Fibroblast of lung (primary cell): ENCODE data around the gene FAM53B. TPM values are rescaled to one million over a fixed set of nuclear protein-coding genes. Genes with fewer than 3 reads are reported as not detected.

Experiments
- DNase-seq, 2 donors: peaks; one replicate each; pipeline versions ENCODE4 v3.0.0 to v3.0.0-alpha.2; 2010; ENCODE audit warnings: low read depth in 2 of 2
- H2AFZ ChIP-seq: 2 replicates; pipeline ENCODE4 v1.5.1; 2012; ENCODE audit warnings: low read length, control low read depth, inconsistent platforms
- H3K27ac ChIP-seq: 2 replicates; pipeline ENCODE4 v1.5.1; 2011; ENCODE audit warnings: low read length, control low read depth; ENCODE audit not compliant: insufficient read depth
- H3K27me3 ChIP-seq: 2 replicates; pipeline ENCODE4 v1.5.1; 2011; ENCODE audit warnings: mild to moderate bottlenecking, low read length; ENCODE audit not compliant: control insufficient read depth, insufficient read depth
- H3K36me3 ChIP-seq: 2 replicates; pipeline ENCODE4 v1.5.1; 2011; ENCODE audit warnings: low read length; ENCODE audit not compliant: control insufficient read depth, insufficient read depth
- H3K4me1 ChIP-seq: 2 replicates; pipeline ENCODE4 v1.5.1; 2011; ENCODE audit warnings: low read length; ENCODE audit not compliant: control insufficient read depth, insufficient read depth; ENCODE audit errors: extremely low read depth
- H3K4me2 ChIP-seq: 2 replicates; pipeline ENCODE4 v1.5.1; 2011; ENCODE audit warnings: low read length, control low read depth; ENCODE audit not compliant: insufficient read depth; ENCODE audit errors: extremely low read depth
- H3K4me3 ChIP-seq, 4 experiments: fragments of 200-600 bp in 1 of 4; sonication (generic) in 1 of 4; replicated peaks in 1 of 4; 2 replicates each; pipeline ENCODE4 v1.5.1; 2011 to 2016; ENCODE audit warnings: low read length in 4 of 4, low read depth in 3 of 4, mild to moderate bottlenecking in 3 of 4, control low read depth in 2 of 4, inconsistent platforms in 1 of 4, mixed read lengths in 1 of 4; ENCODE audit not compliant: insufficient read depth in 1 of 4; ENCODE audit errors: control extremely low read depth in 1 of 4
- H3K79me2 ChIP-seq: 2 replicates; pipeline ENCODE4 v1.5.1; 2012; ENCODE audit warnings: mild to moderate bottlenecking, low read length, inconsistent platforms; ENCODE audit not compliant: control insufficient read depth, insufficient read depth
- H3K9ac ChIP-seq: 2 replicates; pipeline ENCODE4 v1.5.1; 2011; ENCODE audit warnings: mild to moderate bottlenecking, low read length, control low read depth; ENCODE audit not compliant: insufficient read depth
- H3K9me3 ChIP-seq: 2 replicates; pipeline ENCODE4 v1.5.1; 2012; ENCODE audit warnings: low read depth, low read length; ENCODE audit not compliant: control insufficient read depth, insufficient read depth
- H4K20me1 ChIP-seq: 2 replicates; pipeline ENCODE4 v1.5.1; 2011; ENCODE audit warnings: low read length; ENCODE audit not compliant: control insufficient read depth, insufficient read depth; ENCODE audit errors: extremely low read depth
- CTCF ChIP-seq, 2 donors: IDR thresholded peaks in 1 of 2; conservative IDR thresholded peaks in 1 of 2; 1 replicate in 1 of 2; 2 replicates in 1 of 2; pipeline ENCODE4 v1.5.1; 2011 to 2012; ENCODE audit warnings: low read length in 2 of 2, control low read depth in 1 of 2, inconsistent platforms in 1 of 2, low read depth in 1 of 2, mild to moderate bottlenecking in 1 of 2
- EZH2 ChIP-seq: IDR thresholded peaks from 2 replicates; pipeline ENCODE4 v1.5.1; 2012; ENCODE audit warnings: low read length, control low read depth, mild to moderate bottlenecking; ENCODE audit errors: missing control alignments
- polyA plus RNA-seq, 2 donors: library from polyadenylated mRNA; depleted of rRNA in 1 of 2; stranded (reverse) in 1 of 2; unstranded in 1 of 2; fragments of >200 nt; gene quantifications; 2 replicates each; pipeline ENCODE4 v1.2.1, GENCODE V29; 2011 to 2012; ENCODE audit warnings: missing spikeins in 1 of 2
- total RNA-seq: library from RNA; depleted of rRNA; stranded (reverse); fragments of >200 nt; gene quantifications from 2 replicates; pipeline ENCODE4 v1.2.1, GENCODE V29; 2014

FAM53B gene
- total and polyA plus RNA-seq, 2 donors (not counting 1 experiment from before 2014, with no cell fraction given) = 2.2 to 11.7 TPM

DNA sequence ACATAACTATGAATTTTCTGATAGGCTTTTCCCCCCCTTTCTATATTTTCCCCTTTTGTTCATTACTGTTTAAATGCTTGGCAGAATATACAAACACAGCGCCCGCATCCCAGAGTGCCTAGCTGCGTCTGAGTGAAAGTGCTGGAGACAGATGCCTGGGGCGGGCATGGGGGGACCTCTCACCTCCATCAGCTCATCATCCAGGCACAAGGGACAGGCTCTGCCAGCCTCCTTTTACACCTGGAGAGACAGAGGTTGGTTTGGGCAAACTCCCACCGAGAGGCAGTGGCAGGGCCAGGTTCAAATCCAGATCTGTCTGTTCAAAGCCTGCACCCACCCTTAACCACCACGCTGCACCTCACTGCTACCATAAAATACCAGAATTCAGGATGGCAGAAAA, 104.5 kb downstream of the FAM53B start:
- Histone ChIP-seq H4K20me1 (no peaks in the 10 kb centered on the region), H3K27ac (no peak overlapping the region), H3K9me3 (no peaks in the 10 kb centered on the region), H3K36me3 (no peaks in the 10 kb centered on the region), H3K27me3 (no peaks in the 10 kb centered on the region), H2AFZ (no peak overlapping the region), H3K79me2 (no peaks in the 10 kb centered on the region), H3K4me3 (no peak overlapping the region), H3K9ac (no peak overlapping the region), H3K4me1 (peaks cover 10% of the 10 kb centered on the region), H3K4me2 (no peak overlapping the region)
- TF ChIP-seq EZH2 = no peak
- no peak for TF ChIP-seq CTCF (conservative IDR thresholded peaks at IDR 0.05 in 1 of 2, IDR thresholded peaks at IDR 0.05 in 1 of 2; ENCODE audit: low read depth in 1 of 2, low read length in 2 of 2)
- no peak for DNase-seq

DNA sequence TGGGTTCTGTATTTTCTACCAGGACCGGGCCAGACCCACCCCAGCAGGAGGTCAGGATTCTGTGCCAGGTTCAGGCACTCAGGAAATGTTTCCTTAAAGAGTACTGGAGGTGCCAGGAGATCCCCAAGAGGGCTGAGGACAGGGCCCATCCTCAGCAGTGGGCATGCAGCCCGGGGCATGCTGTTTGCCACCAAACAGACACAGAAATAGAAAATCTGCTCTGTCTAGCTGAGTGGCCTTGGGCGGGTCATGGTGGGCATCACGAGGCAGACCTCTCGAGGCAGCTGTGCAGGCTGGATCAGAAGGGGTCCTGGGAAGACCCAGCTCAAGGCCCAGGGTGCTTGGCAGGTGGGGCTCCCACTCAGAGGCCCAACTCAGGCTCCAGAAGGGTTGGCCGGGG, 105.0 kb downstream of the FAM53B start:
- Histone ChIP-seq H2AFZ (no peak overlapping the region), H3K36me3 (no peaks in the 10 kb centered on the region), H3K27me3 (no peaks in the 10 kb centered on the region), H3K9me3 (no peaks in the 10 kb centered on the region), H4K20me1 (no peaks in the 10 kb centered on the region), H3K4me2 (no peak overlapping the region), H3K4me3 (no peak overlapping the region), H3K4me1 (peaks cover 10% of the 10 kb centered on the region), H3K79me2 (no peaks in the 10 kb centered on the region), H3K9ac (no peak overlapping the region), H3K27ac (no peak overlapping the region)
- DNase-seq = no peak
- TF ChIP-seq CTCF (conservative IDR thresholded peaks at IDR 0.05 in 1 of 2, IDR thresholded peaks at IDR 0.05 in 1 of 2; ENCODE audit: low read depth in 1 of 2, low read length in 2 of 2) (no peak), EZH2 (no peak)

DNA sequence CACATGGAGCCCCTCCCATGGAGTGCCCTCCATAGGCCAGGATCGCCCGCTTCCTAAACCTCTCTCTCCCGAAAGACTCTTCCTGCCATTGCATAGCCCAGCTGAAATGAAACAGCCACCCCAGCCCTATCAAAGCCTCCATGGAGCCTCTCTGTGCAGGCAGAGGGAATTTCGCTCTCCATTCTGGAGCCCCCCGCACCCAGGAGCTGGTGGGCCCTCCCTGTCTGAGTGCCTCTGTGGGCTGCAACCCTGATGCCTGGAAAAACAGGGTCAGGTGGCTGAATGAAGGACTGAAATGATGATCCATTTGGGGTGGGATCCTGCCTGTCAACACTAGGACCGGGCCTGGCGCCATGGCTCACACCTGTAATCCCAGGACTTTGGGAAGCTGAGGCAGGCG, 106.4 kb downstream of the FAM53B start:
- H3K36me3 ChIP-seq = no peaks in the 10 kb centered on the region
- H3K27me3 ChIP-seq = no peaks in the 10 kb centered on the region
- H3K9me3 ChIP-seq = no peaks in the 10 kb centered on the region
- TF ChIP-seq CTCF (conservative IDR thresholded peaks at IDR 0.05 in 1 of 2, IDR thresholded peaks at IDR 0.05 in 1 of 2; ENCODE audit: low read depth in 1 of 2, low read length in 2 of 2) (no peak), EZH2 (no peak)
- no peak overlapping the region for H3K4me2 ChIP-seq
- peaks cover 10% of the 10 kb centered on the region for H3K4me1 ChIP-seq
- no peaks in the 10 kb centered on the region for H3K79me2 ChIP-seq
- no peaks in the 10 kb centered on the region for H4K20me1 ChIP-seq
- no peak overlapping the region for H3K9ac ChIP-seq
- no peak overlapping the region for H2AFZ ChIP-seq
- H3K27ac ChIP-seq = no peak overlapping the region
- no peak for DNase-seq
- no peak overlapping the region for H3K4me3 ChIP-seq
